Measurements from ENCODE around the gene IGFBP2. TPM values are rescaled to one million over a fixed set of nuclear protein-coding genes. Genes with fewer than 3 reads are reported as not detected.

Gene IGFBP2
- total and polyA plus RNA-seq, 10 donors, result 61.3 to 334 (median 257) TPM

GRCh38 chr2:216710551-216711301 lies 77.5 kb downstream of the IGFBP2 start:
- Histone ChIP-seq H3K4me3 (no peak overlapping the region), H3K9me3 (peaks cover 0 to 13% (median 4%) of the 10 kb centered on the region in 8 donors), H3K4me1 (no peaks in the 10 kb centered on the region), H3K27me3 (replicated peaks in 1 of 7) (no peaks in the 10 kb centered on the region), H3K36me3 (no peaks in the 10 kb centered on the region), H3K27ac (no peak overlapping the region)
- DNase-seq, result peak; percentile 59
- TF ChIP-seq POLR2AphosphoS5 (IDR thresholded peaks at IDR 0.05) (no peak), POLR2A (IDR thresholded peaks at IDR 0.05) (no peak)
- TF ChIP-seq, protein P1, sequence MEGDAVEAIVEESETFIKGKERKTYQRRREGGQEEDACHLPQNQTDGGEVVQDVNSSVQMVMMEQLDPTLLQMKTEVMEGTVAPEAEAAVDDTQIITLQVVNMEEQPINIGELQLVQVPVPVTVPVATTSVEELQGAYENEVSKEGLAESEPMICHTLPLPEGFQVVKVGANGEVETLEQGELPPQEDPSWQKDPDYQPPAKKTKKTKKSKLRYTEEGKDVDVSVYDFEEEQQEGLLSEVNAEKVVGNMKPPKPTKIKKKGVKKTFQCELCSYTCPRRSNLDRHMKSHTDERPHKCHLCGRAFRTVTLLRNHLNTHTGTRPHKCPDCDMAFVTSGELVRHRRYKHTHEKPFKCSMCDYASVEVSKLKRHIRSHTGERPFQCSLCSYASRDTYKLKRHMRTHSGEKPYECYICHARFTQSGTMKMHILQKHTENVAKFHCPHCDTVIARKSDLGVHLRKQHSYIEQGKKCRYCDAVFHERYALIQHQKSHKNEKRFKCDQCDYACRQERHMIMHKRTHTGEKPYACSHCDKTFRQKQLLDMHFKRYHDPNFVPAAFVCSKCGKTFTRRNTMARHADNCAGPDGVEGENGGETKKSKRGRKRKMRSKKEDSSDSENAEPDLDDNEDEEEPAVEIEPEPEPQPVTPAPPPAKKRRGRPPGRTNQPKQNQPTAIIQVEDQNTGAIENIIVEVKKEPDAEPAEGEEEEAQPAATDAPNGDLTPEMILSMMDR (IDR thresholded peaks at IDR 0.05 in 8 of 11, conservative IDR thresholded peaks at IDR 0.05 in 3 of 11), result no peak
- 66 to 94% (median 89%) methylated on average over 11 of the region's 11 CpGs for WGBS, 5 donors
- intact Hi-C loops (cut with DNase I; ENCODE audit: low total_unique reads), result no loop called here

DNA sequence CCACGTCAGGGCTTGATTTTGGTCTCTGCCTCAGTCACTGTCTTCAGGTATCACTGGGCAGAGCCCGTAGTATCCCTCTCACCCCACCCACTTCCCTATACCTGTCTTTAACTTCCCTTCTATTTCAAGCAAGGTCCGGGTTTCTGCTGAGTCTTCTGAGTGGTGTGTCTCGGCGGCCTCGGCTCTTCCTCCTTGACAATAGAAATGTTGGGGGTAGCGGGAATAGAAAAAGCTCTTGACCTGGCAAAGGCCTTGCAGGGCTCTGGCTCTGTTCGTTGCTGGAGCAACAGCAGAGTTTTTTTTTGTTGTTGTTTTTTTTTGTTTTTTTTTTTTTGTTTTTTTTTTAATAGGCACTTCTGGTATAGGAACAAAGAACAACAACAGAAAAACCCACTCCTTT lies 78.1 kb downstream of the IGFBP2 start:
- Histone ChIP-seq H3K9me3 (peaks cover 0 to 13% (median 4%) of the 10 kb centered on the region in 8 donors), H3K4me1 (no peaks in the 10 kb centered on the region), H3K27ac (no peak overlapping the region), H3K4me3 (no peak overlapping the region), H3K27me3 (replicated peaks in 1 of 7) (peaks cover 0 to 4% (median 0%) of the 10 kb centered on the region in 7 donors), H3K36me3 (no peaks in the 10 kb centered on the region)
- DNase-seq, result no peak
- WGBS, 5 donors, result 52 to 61% (median 56%) methylated on average over 8 of the region's 8 CpGs
- TF ChIP-seq, protein P1 (IDR thresholded peaks at IDR 0.05 in 8 of 11, conservative IDR thresholded peaks at IDR 0.05 in 3 of 11), result no peak
- TF ChIP-seq POLR2AphosphoS5 (IDR thresholded peaks at IDR 0.05) (no peak), POLR2A (IDR thresholded peaks at IDR 0.05) (no peak)
- intact Hi-C loops (cut with DNase I; ENCODE audit: low total_unique reads), result no loop called here

- H3K27me3 ChIP-seq (replicated peaks in 1 of 7), result peaks cover 0 to 17% (median 0%) of the 10 kb centered on the region in 7 donors
- H3K9me3 ChIP-seq, result peaks cover 0 to 11% (median 4%) of the 10 kb centered on the region in 8 donors
- no peak for DNase-seq
- TF ChIP-seq, protein P1 (IDR thresholded peaks at IDR 0.05 in 8 of 11, conservative IDR thresholded peaks at IDR 0.05 in 3 of 11), result no peak
- TF ChIP-seq POLR2A (IDR thresholded peaks at IDR 0.05) (no peak), POLR2AphosphoS5 (IDR thresholded peaks at IDR 0.05) (no peak)
- no peaks in the 10 kb centered on the region for H3K4me1 ChIP-seq
- no peaks in the 10 kb centered on the region for H3K36me3 ChIP-seq
- no peak overlapping the region for H3K4me3 ChIP-seq
- intact Hi-C loops (cut with DNase I; ENCODE audit: low total_unique reads), result no loop called here
- no peak overlapping the region for H3K27ac ChIP-seq
- WGBS, 5 donors, result 76 to 88% (median 82%) methylated on average over 8 of the region's 8 CpGs
Measured at GRCh38 chr2:216713691-216714336, 80.6 kb downstream of the IGFBP2 start.

Other genes starting within 250 kb of the IGFBP2 start
- gene SMARCAL1, start 220.9 kb upstream of the IGFBP2 start, total RNA-seq, result 10 to 100 TPM; 21.9 to 34.9 (median 25.4) TPM
- 10 to 100 TPM in 1 of 3 donors, 1 to 10 TPM in 2; 7.3 to 10.4 (median 7.9) TPM for gene SMARCAL1, start 220.9 kb upstream of the IGFBP2 start, polyA plus RNA-seq
- 1,000 to 10,000 TPM in 4 of 7 donors, 100 to 1,000 TPM in 3; 688 to 2,288 (median 1,633) TPM for gene RPL37A, start 134.6 kb upstream of the IGFBP2 start, total RNA-seq
- gene RPL37A, start 134.6 kb upstream of the IGFBP2 start, polyA plus RNA-seq, result 1,000 to 10,000 TPM; 5,553 to 9,110 (median 7,989) TPM
- 100 to 1,000 TPM in 1 of 7 donors, 10 to 100 TPM in 6; 23.4 to 114 (median 34.5) TPM for gene IGFBP5, start 62.1 kb downstream of the IGFBP2 start, total RNA-seq
- gene IGFBP5, start 62.1 kb downstream of the IGFBP2 start, polyA plus RNA-seq, result 10 to 100 TPM in 2 of 3 donors, 1 to 10 TPM in 1; 5.0 to 18.1 (median 15.6) TPM
- gene TNP1, start 226.6 kb downstream of the IGFBP2 start, total RNA-seq, result not detected
- gene TNP1, start 226.6 kb downstream of the IGFBP2 start, polyA plus RNA-seq, result not detected

Measured in spleen (tissue), 11 donors.